NCI-H128 (cell line): ENCODE results near the gene STC2.

ENCODE experiments used
- DNase-seq: peaks from one replicate; lab custom pipeline; 2025; ENCODE audit not compliant: unreplicated experiment; lab: John Stamatoyannopoulos, UW

STC2 gene

DNA sequence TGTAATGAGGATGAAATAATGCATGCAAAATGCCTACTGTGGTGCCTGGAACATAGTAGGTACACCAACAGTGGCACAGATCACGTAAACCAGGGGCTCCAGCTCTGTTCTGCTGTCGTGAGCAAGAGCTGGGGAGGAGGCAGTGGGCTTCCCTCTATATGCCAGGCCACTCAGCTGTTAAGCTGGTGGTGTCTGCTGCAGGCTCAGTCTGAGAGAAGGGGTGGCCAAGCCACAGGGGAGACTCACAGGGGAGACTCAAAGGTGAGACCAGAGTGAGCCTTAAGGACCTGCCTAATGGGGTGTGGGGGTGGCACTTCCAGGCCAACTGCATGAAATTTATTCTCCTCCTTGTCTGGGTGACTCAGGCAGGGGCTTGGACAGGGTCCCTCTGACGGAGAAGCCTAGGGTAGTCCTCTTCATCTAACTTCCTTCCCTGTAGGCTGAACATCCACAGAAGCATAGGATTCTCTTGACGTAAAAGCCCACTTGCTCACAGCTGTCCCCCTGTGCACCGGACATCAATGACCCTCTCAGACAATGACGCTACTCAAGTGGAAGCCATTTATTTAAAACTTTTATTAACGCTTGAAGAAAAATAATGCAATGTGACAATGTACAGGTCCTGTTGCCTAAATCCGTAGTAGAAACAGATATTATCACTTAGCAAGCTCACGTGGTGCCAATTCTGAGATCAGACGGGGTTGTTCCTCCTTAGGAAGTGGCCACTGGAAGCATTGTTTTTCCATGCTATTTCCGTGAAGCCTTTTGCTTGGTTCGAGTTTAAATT, 13.9 kb downstream of the STC2 start:
- no peak for DNase-seq

DNA sequence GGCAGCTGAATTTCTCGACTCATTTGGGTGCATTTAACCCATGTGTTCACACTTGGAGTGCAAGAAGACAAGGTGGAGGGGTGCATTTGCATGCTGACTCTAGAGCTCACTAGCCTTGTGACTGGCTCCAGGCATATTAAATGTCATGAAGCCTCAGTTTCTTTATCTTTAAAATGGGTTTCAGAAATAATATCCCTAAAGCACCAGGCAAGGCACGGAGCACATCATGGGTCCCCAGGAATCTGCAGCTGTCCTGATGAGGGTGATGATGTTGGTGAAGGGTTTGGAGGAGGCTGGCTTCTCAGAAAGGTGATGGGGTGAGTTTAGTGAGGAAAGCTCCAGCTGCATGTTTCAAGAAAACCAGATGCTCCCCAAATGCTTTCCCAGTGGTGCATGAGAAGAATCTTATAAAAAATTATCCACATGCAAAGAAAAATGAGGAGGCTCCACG, 14.8 kb downstream of the STC2 start:
- no peak for DNase-seq

DNA sequence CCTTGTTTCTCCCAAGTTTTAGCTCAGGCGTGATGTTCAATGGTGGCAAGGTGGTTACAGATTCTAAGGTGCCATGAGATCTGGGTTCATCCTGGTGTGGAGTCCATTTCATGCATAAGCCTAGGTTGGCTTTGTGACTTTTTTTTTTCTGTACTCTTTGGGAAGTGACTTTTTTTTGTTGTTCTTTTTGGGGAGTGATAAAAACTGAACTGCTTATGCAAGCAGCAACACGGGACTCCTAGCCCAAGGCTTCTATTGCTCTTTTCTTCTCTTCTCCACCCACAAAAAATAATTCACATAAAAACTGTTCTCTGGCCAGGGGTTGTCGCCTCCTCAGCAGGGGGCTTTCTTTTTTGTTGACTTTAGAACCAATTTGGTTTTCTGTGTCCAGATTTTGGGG, 15.4 kb downstream of the STC2 start:
- no peak for DNase-seq

DNA sequence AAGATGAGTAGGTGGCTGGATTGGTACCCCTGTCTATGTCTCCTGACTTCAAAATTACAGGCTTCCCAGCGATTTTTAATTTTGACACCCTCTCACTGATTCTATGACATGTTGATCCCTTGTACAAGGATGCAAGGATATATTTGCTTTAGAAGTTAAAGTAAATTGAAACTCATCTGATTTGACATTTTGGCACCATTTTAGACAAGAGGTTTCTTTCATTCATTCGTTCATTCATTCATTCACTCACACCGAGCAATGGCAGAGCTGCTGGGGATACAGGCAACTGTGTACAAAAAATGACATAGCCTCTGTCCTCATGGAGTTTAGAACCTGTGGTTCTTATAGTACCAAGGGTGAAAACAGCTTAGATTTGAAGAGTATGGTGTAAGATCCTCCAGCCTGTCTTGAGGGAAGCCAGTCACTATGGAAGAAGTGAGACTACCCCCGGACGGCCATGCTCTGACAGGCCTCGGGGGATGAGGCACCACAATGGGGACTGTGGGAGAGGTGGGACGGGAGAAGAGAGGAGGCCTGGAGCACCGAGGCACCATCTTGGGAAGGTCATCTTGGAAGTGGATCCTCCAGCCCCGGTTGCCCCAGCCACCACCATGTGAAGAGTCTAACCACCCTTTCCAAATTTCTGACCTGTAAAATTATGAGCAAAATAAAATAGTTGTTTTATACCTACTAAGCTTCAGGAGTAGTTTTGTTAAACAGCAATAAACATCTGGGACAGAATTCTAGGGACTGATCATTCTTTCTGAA, 16.2 kb downstream of the STC2 start:
- no peak for DNase-seq

DNA sequence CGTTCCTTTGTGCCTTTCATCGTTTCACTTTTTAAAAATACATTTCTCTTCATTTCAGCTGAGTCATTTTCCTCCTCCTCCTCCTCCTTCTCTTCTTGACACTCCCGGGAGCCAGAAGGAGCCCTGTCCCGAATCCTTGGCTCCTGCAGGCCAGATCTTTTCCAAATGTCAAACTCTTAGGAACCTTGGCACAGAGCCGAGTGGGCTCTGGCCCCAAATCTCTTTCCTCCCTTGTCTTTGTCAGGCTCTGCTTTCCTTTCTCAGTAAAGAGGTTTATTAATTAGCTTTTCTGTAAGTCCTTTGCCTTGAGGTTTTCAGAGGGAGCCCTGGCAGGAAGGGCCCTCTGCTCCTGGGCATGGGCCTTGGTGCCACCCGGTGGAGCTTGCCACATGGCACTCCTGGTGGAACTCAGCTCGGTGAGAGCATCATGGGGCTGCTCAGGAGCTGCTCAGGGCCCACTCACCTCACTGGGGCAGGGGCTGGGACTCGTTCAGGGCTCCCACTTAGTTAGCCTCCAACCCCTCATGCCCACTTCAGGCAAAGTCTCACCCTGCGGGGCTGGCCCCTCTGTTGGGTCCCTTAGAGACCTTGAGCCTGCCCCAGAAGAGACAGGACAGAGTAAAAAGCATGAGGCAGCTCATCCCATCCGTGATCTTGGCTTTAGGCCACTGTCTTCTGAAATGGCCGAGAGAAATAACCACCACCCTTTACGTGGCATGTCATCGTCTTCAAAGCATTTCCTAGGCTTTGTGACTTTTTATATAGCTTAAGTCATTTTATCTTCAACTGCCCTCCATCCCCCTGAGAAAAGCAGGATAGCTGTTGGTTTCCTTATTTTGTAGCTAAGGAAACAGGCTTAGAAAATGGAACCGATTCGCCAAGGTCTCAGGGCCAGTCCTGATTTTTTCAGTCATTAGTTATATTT, 17.1 kb downstream of the STC2 start:
- no peak for DNase-seq

- DNase-seq, result no peak
Observed at GRCh38 chr5:173310218-173310769, 17.9 kb downstream of the STC2 start.

DNA sequence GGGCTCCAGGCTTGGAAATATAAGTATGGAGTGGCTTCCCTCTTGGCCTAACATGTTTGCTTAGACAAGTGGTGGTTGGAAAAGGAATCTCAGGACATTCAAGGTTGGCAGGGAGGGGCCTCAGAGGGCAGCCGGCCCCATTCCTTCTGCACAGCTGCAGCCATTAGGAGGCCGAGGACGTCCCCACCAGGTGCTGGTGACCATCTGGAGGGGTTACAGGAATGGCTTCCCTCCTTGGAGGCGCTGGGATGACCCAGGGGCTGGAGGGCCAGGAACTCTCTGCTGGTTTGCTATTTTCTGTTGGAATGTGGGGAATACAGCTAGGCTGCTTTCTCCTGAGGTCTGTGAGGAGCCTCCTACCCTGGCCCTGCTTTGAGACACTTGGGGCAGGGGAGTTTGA, 18.5 kb downstream of the STC2 start:
- no peak for DNase-seq

GRCh38 chr5:173308226-173308625, 20.0 kb downstream of the STC2 start:
- no peak for DNase-seq

DNA sequence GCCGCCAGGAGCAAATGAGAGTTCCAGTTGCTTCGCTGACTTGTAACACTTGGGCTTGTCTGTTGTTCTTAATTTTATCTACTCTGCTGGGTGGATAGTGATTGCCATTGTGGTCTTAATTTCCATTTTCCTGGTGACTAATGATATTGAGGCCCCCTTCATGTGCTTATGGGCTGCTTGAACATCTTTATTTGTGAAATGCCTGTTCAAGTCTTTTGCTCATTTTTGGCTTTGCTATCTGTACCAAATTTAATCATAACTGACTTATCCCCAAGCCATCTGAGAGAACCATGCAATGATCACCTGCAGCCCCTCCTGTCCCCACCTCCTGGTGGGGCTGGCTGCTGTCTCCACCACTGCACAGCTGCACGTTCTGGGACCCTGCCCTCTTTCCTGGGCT, 20.5 kb downstream of the STC2 start:
- DNase-seq, result no peak

DNA sequence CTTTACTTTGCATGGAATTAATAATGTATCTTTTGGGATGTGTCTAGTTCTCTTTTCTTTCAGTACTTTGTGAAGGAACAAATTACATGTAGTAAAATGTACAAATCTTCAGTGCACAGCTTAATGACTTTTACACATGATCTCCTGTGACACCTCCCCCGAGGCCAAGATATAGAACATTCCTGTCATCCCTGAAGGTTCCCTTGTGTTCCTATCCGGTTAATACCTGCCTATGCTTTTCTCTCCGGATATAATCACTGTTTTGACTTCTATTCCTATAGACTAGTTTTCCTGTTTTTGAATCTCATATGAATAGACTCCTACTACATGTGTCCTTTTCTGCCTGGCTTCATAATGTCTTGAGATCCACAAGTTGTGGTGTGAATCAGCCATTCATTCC, 21.5 kb downstream of the STC2 start:
- no peak for DNase-seq

DNA sequence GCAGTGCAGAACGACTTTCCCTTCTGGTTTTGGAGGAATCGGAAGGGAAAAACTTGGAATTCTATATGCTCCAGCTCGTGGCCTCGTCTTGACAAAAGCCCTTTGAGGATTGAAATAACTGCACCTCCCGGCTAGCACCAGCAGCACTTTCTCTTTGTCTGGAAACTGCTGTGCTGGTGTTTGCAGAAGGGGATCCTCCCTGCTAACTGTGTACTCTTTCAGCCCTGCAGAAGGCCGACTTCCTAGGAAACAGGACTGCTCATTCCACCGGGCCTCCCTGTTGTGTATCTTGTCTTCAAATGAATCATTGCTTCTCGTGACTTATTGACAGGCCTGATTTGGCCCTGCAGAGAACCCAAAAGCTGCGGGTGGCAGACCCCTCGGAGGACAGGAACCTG, 23.6 kb downstream of the STC2 start:
- DNase-seq, result no peak

DNA sequence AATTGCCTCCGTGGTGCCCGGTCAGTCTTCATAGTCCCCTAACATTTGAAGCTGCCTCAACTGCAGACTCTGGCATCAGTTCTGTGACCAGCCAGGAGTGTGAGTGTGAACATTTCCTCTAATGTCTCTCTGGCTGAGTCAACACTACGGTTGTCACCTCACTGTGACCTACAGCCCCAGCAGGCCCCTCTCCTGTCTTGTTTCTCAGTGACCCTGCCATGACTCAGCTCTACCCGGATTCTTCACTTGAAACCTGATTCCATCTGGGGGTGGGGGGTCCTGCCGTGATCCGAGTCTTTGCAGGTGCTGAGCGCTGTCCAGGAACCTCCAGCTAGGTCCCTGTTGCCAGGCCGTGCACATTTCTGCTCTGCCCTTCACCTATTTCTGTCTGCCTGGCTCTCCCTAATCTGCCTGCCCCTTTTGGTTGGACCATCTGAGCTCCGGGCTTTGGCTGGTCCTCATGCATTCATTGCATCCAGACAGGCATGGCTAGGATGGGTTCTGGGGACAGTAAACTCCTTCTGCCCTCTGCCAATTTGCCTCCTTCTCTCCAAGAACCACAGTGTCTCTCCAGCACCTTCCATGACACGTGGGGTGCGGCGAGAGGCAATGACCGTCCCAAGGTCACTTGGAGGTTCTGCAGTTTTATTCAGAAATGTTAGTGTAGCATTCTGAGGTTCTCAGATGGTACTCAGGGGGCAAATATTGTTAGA, 24.2 kb downstream of the STC2 start:
- DNase-seq, result no peak

- no peak for DNase-seq
Observed at GRCh38 chr5:173302546-173303155, 25.6 kb downstream of the STC2 start.

DNA sequence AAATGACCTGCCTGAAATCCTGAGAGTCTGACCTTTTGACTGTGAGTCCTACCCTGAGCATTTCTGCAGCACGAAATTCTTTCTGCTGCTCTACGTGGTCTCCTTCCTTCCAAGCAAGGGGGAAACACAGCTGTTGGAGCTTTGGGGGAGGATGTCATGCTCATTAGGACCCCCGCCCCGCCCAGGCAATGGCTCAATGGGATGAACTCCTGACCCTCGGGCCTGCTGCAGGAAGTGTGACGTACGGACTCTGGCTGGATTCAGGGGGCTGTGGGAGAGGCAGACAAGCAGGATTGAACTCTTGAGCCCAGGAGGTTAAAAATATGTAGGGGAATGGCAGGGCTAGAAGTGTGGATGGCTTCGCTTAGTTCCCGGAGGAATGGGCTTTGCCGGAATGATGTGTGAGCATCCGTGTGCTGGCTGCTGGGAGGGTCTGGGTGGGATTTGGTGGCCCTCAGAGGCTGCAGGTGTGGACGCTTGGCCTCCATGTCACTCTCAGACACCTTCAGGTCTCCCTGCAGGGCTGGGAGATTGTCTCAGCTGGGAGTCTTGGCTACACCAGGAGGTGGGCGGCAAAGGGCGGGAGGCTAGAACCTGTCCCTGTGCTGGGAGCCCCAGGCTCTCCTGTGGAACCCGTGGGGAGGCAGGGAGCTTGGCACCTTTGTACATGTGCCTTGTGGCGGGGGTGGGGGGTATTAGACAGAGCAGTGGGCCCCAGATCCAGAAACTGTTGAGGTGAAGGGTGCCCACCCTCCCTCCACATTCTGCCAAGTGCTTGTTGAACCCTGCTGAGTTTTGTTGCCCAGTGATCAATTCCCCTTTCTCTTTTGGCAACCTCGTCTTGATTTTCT, 26.3 kb downstream of the STC2 start:
- DNase-seq, result no peak

DNA sequence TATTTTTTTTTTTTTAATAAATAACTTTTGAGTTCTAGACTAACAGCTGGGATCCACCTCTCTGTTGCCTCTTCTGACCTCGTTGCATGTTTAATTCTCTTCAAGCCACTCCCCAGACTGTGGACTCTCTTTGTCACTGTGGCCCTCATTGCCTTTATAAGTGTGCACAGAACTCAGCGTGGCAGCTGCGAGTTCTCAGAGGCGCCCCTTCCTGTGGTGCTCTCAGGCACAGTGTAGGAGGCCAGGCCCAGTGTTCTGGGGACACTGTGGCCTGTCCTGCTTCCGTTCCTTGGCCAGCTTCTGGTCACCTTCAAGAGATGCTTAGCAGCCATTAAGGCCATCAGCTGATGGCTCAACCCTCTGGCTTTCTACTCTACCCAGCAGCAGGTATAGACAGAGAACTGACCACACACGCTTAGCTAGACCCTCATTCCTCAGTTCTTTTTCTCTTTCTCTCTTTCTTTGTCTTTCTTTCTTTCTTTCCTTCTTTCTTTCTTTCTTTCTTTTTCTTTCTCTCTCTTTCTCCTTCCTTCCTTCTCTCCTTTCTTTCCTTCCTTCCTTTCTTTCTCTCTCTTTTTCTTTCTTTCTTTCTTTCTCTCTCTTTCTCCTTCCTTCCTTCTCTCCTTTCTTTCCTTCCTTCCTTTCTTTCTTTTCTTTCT, 27.7 kb downstream of the STC2 start:
- no peak for DNase-seq

DNA sequence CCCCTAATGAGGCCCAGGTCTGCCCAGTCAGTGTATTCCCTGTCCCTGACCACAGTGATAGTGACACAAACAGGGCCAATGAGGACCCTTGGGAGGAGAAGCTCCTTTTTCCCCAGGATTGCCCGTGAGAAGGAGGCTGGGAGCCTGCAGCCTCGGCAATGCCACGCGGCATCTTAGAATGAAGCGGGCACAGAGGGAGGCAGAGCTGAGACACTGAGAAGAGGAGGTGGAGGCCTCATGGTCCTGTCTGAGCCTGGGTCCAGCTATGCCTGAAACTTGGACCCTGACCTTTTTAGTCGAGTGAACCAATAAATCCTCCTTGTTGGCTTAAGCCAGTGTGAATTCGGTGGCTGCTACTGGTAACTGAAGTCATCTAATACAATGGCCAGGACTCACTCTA, 28.4 kb downstream of the STC2 start:
- DNase-seq, result no peak

DNA sequence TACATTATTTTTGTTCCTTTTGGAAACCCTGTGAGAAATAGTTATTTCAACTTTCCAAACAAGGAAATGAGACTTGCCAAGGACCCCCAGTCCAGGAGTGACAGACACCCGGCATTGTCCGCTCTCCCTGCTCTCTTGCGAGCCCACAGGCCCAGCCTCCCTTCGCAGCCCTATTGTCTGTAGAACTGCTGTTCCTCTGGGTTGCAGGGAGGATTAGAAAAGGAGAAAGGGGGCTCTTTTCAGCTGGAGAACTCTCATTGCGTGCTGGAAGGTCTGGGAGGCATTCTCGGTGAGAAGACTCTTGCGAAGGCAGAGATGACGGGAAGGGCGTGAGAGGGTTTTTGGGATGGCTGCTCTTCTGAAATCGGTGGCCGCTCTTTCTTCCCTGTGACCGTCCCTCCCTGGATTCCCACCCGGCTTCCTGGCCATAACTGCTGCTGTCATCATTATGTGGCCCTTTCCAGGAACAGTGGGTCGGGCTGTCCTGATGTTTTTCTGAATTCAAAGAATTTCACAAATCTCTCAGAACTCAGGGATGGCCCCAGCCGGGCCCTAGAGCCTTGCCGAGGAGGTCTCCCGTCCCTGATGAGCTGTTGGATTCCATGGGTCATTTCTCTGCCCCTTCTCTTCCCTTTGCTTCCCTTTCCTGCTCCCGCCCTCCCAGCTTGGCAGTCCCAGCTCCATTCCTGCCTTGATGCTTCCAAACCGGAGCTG, 29.8 kb downstream of the STC2 start:
- DNase-seq, result no peak

DNA sequence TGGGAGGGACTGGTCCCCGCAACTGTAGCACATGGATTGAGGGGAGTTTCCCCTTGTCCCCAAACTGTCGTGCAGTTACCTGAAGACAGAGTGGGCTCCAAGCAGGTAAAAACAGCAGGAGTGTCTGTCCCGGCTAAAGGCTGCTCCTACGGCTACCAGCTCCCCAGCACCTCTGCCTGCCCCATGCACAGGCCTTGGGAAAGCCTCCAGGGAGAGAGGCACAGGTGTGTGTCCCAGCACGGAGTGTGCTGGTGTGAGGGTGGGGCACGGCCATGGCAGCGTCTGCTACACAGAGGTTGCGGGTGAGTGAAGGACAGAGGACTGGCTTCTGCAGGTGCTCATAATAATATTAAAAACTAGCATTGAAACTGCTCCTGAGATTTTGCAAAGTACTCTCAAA, 30.4 kb downstream of the STC2 start:
- DNase-seq, result no peak
